HFFc6 (cell line): ENCODE results near the gene PLEKHA4. TPM values are rescaled to one million over a fixed set of nuclear protein-coding genes. Genes with fewer than 3 reads are reported as not detected.
"Not testable (repeated sequence)": the region's sequence is repeated elsewhere in the genome, so short reads cannot be mapped to it uniquely, and the experiment has no call there.

Source experiments
- DNase-seq: peaks from one replicate; pipeline ENCODE4 v3.0.0-alpha.2; 2018
- H3K27ac Mint-ChIP-seq: 2 replicates; pipeline ENCODE4 v1.8.0; 2020; ENCODE audit warnings: mild to moderate bottlenecking, mixed read lengths
- H3K27me3 Mint-ChIP-seq: 2 replicates; pipeline ENCODE4 v1.8.0; 2021; ENCODE audit warnings: mild to moderate bottlenecking, moderate library complexity, mixed read lengths; ENCODE audit not compliant: insufficient read depth
- H3K36me3 Mint-ChIP-seq: 2 replicates; pipeline ENCODE4 v1.8.0; 2021; ENCODE audit warnings: low read depth, mixed read lengths
- H3K4me1 Mint-ChIP-seq: 2 replicates; pipeline ENCODE4 v1.8.0; 2020; ENCODE audit warnings: low read depth, mixed read lengths
- H3K4me3 Mint-ChIP-seq: 2 replicates; pipeline ENCODE4 v1.8.0; 2020; ENCODE audit warnings: mild to moderate bottlenecking, moderate library complexity, mixed read lengths
- H3K9me3 Mint-ChIP-seq: 2 replicates; pipeline ENCODE4 v1.8.0; 2020; ENCODE audit warnings: mild to moderate bottlenecking, mixed read lengths
- total RNA-seq, 6 experiments: library from RNA; stranded (reverse); fragmentation: NEBNext Ultra II Directional; extraction: Animal tissue kit (Norgen Biotek cat#: 25700); gene quantifications; 2 replicates in 1 of 6; 3 replicates in 5 of 6; pipeline ENCODE4 v1.2.3, GENCODE V29; 2021
- TF ChIP-seq, protein P1 (sequence below): fragments of 200-600 bp; sonication (generic); IDR thresholded peaks from 2 replicates; pipeline ENCODE4 v1.5.0; 2021; ENCODE audit warnings: antibody characterized with exemption, mild to moderate bottlenecking

PLEKHA4 gene
- total RNA-seq, 6 experiments from 2014 or later = 7.7 to 15.1 (median 13.2) TPM

- peaks cover 11% of the 10 kb centered on the region; the same call in 1 of the 2 replicates for H3K36me3 Mint-ChIP-seq
- TF ChIP-seq, protein P1, sequence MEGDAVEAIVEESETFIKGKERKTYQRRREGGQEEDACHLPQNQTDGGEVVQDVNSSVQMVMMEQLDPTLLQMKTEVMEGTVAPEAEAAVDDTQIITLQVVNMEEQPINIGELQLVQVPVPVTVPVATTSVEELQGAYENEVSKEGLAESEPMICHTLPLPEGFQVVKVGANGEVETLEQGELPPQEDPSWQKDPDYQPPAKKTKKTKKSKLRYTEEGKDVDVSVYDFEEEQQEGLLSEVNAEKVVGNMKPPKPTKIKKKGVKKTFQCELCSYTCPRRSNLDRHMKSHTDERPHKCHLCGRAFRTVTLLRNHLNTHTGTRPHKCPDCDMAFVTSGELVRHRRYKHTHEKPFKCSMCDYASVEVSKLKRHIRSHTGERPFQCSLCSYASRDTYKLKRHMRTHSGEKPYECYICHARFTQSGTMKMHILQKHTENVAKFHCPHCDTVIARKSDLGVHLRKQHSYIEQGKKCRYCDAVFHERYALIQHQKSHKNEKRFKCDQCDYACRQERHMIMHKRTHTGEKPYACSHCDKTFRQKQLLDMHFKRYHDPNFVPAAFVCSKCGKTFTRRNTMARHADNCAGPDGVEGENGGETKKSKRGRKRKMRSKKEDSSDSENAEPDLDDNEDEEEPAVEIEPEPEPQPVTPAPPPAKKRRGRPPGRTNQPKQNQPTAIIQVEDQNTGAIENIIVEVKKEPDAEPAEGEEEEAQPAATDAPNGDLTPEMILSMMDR = no peak
- H3K27me3 Mint-ChIP-seq = peaks cover 11% of the 10 kb centered on the region
- H3K9me3 Mint-ChIP-seq = no peaks in the 10 kb centered on the region
- no peak overlapping the region for H3K4me3 Mint-ChIP-seq
- no peak for DNase-seq
- H3K27ac Mint-ChIP-seq = no peak overlapping the region
- peaks cover 18% of the 10 kb centered on the region for H3K4me1 Mint-ChIP-seq
Observed at GRCh38 chr19:48897181-48897580, 28.8 kb upstream of the PLEKHA4 start.

DNA sequence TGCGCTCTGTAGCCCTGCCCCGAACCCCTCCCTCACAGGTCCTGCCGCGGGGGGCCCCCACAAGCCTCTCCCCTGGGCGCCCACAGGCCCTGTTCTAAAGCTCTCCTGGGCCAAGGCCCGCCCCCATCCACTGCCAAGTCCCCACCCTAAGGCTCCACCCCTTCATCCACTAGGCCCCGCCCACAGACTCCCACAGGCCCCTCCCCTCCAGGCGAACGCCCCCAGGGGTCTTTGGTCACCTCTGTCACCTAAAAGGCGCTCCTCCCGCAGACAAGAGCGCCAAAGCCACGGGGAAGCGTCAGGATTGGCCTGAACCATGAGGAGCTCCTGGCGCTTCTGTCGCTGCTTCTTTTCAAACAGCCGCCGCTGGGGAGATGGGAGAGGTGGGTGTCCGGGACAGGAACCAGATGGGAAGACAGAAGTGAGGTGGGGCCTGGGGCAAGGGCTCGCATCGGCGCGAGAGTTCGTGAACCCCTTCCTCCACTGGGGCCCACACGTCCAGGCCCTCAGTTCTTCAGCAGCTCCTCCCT is 27.8 kb upstream of the PLEKHA4 start:
- DNase-seq = no peak
- no peak overlapping the region for H3K27ac Mint-ChIP-seq
- H3K4me3 Mint-ChIP-seq = no peak overlapping the region
- no peaks in the 10 kb centered on the region for H3K9me3 Mint-ChIP-seq
- peaks cover 4% of the 10 kb centered on the region; the same call in 1 of the 2 replicates for H3K36me3 Mint-ChIP-seq
- peaks cover 13% of the 10 kb centered on the region for H3K27me3 Mint-ChIP-seq
- H3K4me1 Mint-ChIP-seq = peaks cover 16% of the 10 kb centered on the region
- TF ChIP-seq, protein P1 = no peak

DNA sequence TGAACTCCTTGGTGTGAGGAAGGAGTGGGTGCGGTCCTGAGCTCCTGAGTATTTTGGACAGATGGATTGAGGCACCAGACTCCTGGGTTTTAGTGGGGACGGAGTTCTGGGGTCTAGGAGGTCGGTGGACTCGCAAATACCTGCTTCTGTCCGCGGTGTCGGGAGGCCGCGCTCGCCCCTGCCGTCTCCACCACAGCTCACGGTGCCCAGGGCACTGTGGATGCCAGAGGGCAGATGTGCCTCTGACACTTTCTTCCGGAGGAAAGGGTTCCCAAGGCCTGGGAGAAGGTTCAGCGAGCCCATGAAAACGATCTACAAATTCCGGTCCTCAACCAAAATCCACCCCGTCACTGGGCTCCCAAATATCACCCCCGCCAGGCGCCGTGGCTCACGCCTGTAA is 26.8 kb upstream of the PLEKHA4 start:
- no peak for DNase-seq
- H3K9me3 Mint-ChIP-seq = no peaks in the 10 kb centered on the region
- peaks cover 10% of the 10 kb centered on the region; the same call in 1 of the 2 replicates for H3K4me1 Mint-ChIP-seq
- H3K4me3 Mint-ChIP-seq = no peak overlapping the region
- H3K27ac Mint-ChIP-seq = no peak overlapping the region
- TF ChIP-seq, protein P1 = no peak
- H3K27me3 Mint-ChIP-seq = peaks cover 15% of the 10 kb centered on the region
- no peaks in the 10 kb centered on the region for H3K36me3 Mint-ChIP-seq

GRCh38 chr19:48890551-48890950 is 22.1 kb upstream of the PLEKHA4 start:
- Mint-ChIP-seq H3K36me3 (no peaks in the 10 kb centered on the region), H3K27ac (no peak overlapping the region), H3K4me1 (no peaks in the 10 kb centered on the region), H3K9me3 (no peaks in the 10 kb centered on the region), H3K27me3 (peaks cover 15% of the 10 kb centered on the region; the same call in 1 of the 2 replicates), H3K4me3 (no peak overlapping the region)
- no peak for DNase-seq
- TF ChIP-seq, protein P1 = no peak

DNA sequence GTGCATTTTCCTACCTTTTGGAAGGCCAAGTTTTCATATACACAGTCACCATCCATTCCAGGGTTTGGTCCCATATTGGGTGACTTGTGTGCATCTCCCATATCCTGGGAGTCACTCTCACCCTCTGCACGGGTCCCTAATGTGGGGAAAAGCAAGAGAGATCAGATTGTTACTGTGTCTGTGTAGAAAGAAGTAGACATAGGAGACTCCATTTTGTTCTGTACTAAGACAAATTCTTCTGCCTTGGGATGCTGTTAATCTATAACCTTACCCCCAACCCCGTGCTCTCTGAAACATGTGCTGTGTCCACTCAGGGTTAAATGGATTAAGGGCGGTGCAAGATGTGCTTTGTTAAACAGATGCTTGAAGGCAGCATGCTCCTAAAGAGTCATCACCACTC is 21.1 kb upstream of the PLEKHA4 start:
- H3K36me3 Mint-ChIP-seq, H3K9me3 Mint-ChIP-seq, H3K4me3 Mint-ChIP-seq, DNase-seq, H3K4me1 Mint-ChIP-seq, H3K27ac Mint-ChIP-seq: not testable (repeated sequence)
- H3K27me3 Mint-ChIP-seq = peaks cover 12% of the 10 kb centered on the region; the same call in 1 of the 2 replicates

DNA sequence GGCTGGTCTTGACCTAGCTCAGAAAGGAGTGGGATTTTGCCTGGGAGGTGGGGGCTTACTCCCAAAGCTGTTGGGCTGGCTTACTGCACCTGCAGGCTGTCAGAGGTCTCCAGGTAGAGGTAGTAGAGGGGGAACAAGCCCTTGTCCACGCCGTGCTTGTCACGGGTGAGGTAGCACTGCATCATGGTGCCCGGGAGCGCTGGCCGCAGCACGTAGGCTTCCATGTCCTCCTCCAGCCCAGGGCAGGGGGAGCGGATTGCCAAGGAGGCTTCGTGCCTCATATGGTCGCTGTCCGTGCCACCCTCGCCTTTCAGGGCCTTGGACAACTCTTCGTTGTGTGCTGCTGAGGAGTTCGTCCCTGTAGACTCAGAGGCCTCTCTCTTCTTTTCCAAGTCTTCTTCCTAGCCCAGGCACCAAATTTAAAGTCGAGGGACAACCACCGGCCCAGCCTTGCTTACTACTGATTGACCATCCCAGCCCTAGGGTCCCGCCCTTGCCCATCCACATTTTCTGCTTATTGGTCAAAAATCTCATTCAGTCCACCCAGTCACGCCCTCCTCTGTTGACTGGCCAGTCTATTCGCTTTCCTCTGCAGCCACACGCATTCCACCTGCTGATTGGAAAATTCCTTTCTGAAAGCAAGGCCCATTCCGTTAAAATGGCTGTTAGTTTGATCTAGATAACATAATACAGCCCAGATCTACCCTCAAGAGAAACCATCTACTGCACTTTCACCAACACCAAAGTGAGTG is 19.6 kb upstream of the PLEKHA4 start:
- Mint-ChIP-seq H3K9me3 (no peaks in the 10 kb centered on the region), H3K27ac (no peak overlapping the region), H3K36me3 (peaks cover 6% of the 10 kb centered on the region), H3K4me1 (no peaks in the 10 kb centered on the region), H3K27me3 (peaks cover 12% of the 10 kb centered on the region; the same call in 1 of the 2 replicates), H3K4me3 (no peak overlapping the region)
- no peak for DNase-seq
- TF ChIP-seq, protein P1 = no peak
